ENCODE measurements around the gene MIGA2. TPM values are rescaled to one million over a fixed set of nuclear protein-coding genes. Genes with fewer than 3 reads are reported as not detected.

Gene MIGA2
- total and polyA plus RNA-seq, 9 of the 15 experiments (the other 6 are each of a cell fraction or from before 2014, with no cell fraction given), result 0.15 to 54.1 (median 18.0) TPM

DNA sequence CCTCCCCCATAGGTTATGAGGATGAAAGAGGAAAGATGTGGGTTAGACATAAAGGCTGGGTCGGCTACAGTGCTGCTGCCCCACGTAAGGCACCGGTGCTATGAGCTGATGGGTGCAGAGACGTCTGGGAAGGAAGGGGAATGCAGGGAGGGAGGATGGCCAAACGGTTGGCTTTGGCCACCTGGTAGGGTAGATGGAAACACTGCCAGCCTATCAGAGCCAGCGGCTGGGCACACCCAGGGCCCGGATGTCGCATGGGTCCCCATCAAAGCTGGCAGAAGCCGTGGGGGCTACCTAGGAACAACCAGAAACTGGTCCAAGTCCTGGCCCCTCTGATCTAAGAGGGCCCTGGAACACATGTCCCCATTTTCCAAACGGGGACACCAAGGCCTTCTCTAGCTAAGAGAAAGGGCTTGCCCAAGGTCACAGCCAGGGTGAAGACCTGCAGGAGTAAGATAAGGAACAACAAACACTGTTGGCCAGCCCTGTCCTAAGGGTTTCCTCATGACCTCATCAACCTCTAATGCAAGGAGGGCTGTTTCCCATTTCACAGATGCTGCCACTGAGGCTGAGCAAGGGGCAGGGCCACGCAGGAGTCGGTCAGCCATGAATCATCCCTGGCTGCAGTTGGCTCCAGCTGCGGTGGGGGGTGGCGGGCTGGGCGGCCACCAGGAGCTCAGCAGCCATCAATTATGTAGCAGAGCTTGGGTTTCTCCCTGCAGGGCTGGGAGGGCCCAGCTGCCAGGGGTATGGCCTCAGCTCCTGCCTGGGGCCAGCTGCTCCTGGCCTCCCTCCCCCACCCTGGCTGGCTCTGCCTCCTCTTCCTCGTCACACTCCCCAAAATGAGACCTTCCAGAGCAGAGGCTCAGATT is 13.2 kb upstream of the MIGA2 start (continued):
- TF ChIP-seq, protein P1, sequence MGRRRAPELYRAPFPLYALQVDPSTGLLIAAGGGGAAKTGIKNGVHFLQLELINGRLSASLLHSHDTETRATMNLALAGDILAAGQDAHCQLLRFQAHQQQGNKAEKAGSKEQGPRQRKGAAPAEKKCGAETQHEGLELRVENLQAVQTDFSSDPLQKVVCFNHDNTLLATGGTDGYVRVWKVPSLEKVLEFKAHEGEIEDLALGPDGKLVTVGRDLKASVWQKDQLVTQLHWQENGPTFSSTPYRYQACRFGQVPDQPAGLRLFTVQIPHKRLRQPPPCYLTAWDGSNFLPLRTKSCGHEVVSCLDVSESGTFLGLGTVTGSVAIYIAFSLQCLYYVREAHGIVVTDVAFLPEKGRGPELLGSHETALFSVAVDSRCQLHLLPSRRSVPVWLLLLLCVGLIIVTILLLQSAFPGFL (CRISPR knock-in tag; IDR thresholded peaks at IDR 0.05), result no peak
- TF ChIP-seq FOXK1 (CRISPR knock-in tag; IDR thresholded peaks at IDR 0.05; ENCODE audit: borderline replicate concordance), result no peak
- no peak for TF ChIP-seq ZNF511 (CRISPR knock-in tag; IDR thresholded peaks at IDR 0.05)
- peak; percentile 98 for TF ChIP-seq ADNP (tag; IDR thresholded peaks at IDR 0.05)
- TF ChIP-seq ZNF282 (CRISPR knock-in tag; IDR thresholded peaks at IDR 0.05), result no peak
- TF ChIP-seq, protein P2, sequence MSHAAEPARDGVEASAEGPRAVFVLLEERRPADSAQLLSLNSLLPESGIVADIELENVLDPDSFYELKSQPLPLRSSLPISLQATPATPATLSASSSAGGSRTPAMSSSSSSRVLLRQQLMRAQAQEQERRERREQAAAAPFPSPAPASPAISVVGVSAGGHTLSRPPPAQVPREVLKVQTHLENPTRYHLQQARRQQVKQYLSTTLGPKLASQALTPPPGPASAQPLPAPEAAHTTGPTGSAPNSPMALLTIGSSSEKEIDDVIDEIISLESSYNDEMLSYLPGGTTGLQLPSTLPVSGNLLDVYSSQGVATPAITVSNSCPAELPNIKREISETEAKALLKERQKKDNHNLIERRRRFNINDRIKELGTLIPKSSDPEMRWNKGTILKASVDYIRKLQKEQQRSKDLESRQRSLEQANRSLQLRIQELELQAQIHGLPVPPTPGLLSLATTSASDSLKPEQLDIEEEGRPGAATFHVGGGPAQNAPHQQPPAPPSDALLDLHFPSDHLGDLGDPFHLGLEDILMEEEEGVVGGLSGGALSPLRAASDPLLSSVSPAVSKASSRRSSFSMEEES (CRISPR knock-in tag; IDR thresholded peaks at IDR 0.05), result no peak
- TF ChIP-seq EWSR1 (IDR thresholded peaks at IDR 0.05; ENCODE audit: borderline replicate concordance, low read depth, partially characterized antibody), result no peak
- TF ChIP-seq PHB2 (IDR thresholded peaks at IDR 0.05; ENCODE audit: low read depth), result no peak
- TF ChIP-seq ZNF518B (CRISPR knock-in tag; IDR thresholded peaks at IDR 0.05), result no peak
- peak; percentile 85 for TF ChIP-seq ZNF766 (CRISPR knock-in tag; conservative IDR thresholded peaks at IDR 0.05)
- peak; percentile 53; the same call in 1 of the 2 replicates for TF ChIP-seq CREB1 (IDR thresholded peaks at IDR 0.05)
- peak; percentile 70; the same call in 1 of the 2 replicates for TF ChIP-seq CREB1 (CRISPR knock-in tag; IDR thresholded peaks at IDR 0.05)
- 0 out of 2 replicates have a peak, but pooled peaks have one; percentile 18 for TF ChIP-seq NR2C2 (CRISPR knock-in tag; IDR thresholded peaks at IDR 0.05)
- no peak; the same call in 1 of the 2 replicates for TF ChIP-seq NR2C2 (tag; IDR thresholded peaks at IDR 0.05)
- TF ChIP-seq ZNF639 (CRISPR knock-in tag; conservative IDR thresholded peaks at IDR 0.05 in 1 of 2, IDR thresholded peaks at IDR 0.05 in 1 of 2), result 0 out of 4 replicates have a peak, but pooled peaks of 1 of the 2 experiments have one; percentile 41
- no peak for TF ChIP-seq SAFB (IDR thresholded peaks at IDR 0.05; ENCODE audit: borderline replicate concordance, low read depth, low read length)
